Spleen (tissue), 7 donors: ENCODE measurements around the gene BCAR1.

ENCODE experiments used
- CTCF ChIP-seq, 11 experiments: fragments of 200-600 bp in 7 of 11; fragments of 450-650 bp in 4 of 11; sonication (generic) in 4 of 11; IDR thresholded peaks in 8 of 11; conservative IDR thresholded peaks in 3 of 11; 1 replicate in 7 of 11; 2 replicates in 4 of 11; pipeline versions ENCODE4 v1.4.0 to v1.8.0; 2016 to 2021; ENCODE audit warnings: antibody characterized with exemption in 11 of 11, inconsistent platforms in 4 of 11, mild to moderate bottlenecking in 1 of 11
- POLR2A ChIP-seq, 3 donors: fragments of 450-650 bp; IDR thresholded peaks; one replicate each; pipeline ENCODE4 v1.5.1; 2017; ENCODE audit warnings: antibody characterized with exemption in 3 of 3, mild to moderate bottlenecking in 1 of 3
- donor health status: DM: no; HTN: no; CAD: no; lungs with moderate emphysema.
- donor health status: DM: no; HTN: no; CAD: no.
- donor health status: DM: no; HTN: no; CAD: no.

DNA sequence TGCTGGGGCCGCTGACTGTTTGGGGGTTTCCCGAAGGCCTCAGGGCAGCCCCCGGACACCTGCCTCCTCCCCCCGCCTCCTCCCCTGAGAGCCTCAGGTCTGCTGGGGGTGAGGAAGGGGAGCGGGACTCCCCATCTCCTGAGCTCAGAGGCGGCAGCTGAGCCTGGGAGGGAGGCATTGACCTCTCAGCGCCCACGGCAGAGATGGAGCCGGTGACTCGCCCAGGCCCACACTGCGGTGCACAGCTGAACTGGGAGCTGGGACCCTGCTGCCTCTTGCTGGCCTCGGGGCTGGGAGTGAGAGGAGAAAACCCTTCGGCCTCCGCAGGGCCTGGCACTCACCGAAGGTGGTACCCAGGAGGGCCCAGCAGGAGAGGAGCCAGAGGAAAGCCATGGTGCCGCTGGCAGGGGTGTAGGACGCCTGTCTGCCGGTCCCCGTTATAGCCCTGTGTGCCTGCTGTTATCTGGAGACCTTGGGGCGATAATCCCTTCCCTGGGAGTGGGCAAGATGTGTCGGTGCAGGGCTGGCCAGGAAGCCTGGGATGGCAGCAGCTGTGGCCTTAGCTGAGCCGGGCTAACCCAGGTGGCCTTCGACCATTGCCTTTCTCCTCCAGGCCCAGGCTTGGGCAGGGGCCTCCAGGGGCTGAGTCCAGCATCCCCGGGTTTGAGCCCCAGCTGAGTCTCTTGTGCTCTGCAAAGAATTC lies 44.5 kb downstream of the BCAR1 start, which contains the start of gene CTRB2:
- TF ChIP-seq POLR2A (IDR thresholded peaks at IDR 0.05): no peak
- TF ChIP-seq CTCF (IDR thresholded peaks at IDR 0.05 in 8 of 11, conservative IDR thresholded peaks at IDR 0.05 in 3 of 11): peak in 3 of 11 experiments; percentile 11 to 39 (median 16)
